ENCODE results near the gene PIP4K2C. TPM values are rescaled to one million over a fixed set of nuclear protein-coding genes. Genes with fewer than 3 reads are reported as not detected.

Gene PIP4K2C
- polyA plus RNA-seq (2011; rRNA removed) (29.7 and 33.1 TPM in 2 replicates), polyA minus RNA-seq (2011; rRNA and poly(A)+ RNA removed) (18.2 and 19.4 TPM in 2 replicates)

- POLR2A ChIA-PET: no interaction called here
- CTCF ChIA-PET: interaction anchor here (0.7 to 3.7 kb wide), 6 partner anchors 8 to 135 kb away, joined by 3 to 52 read pairs (median 4); partner anchors contain the start of gene B4GALNT1
- peaks cover 13% of the 10 kb centered on the region for H3K27me3 ChIP-seq (ENCODE audit: control insufficient read depth, insufficient read depth, low read length)
- no peaks in the 10 kb centered on the region; the same call in 1 of the 2 replicates for H3K9me3 ChIP-seq (ENCODE audit: control insufficient read depth, insufficient read depth, low read length)
- DNase-seq (ENCODE audit: low read depth, low spot score): no peak
- no peak for TF ChIP-seq CTCF (IDR thresholded peaks at IDR 0.05; ENCODE audit: low read depth, low read length)
- no peak within 1 kb of the TSS for H3K27ac ChIP-seq (ENCODE audit: low read depth, low read length)
- peak within 1 kb of the TSS; percentile 84 for H3K4me3 ChIP-seq (ENCODE audit: low read depth, low read length)
These were observed at the start of gene PIP4K2C for GRCh38 chr12:57590864-57591781. PIP4K2C (plus strand) TSS chr12:57591192; CDS start chr12:57591290, 98 bp downstream.

- Histone ChIP-seq H3K27me3 (ENCODE audit: control insufficient read depth, insufficient read depth, low read length) (no peaks in the 10 kb centered on the region), H3K9me3 (ENCODE audit: control insufficient read depth, insufficient read depth, low read length) (peaks cover 2% of the 10 kb centered on the region; the same call in 1 of the 2 replicates), H3K27ac (ENCODE audit: low read depth, low read length) (no peak overlapping the region), H3K4me3 (ENCODE audit: low read depth, low read length) (no peak overlapping the region)
- POLR2A ChIA-PET: no interaction called here
- no peak for DNase-seq (ENCODE audit: low read depth, low spot score)
- CTCF ChIA-PET: no interaction called here
- no peak for TF ChIP-seq CTCF (IDR thresholded peaks at IDR 0.05; ENCODE audit: low read depth, low read length)
These were observed 49.3 kb upstream of the PIP4K2C start for GRCh38 chr12:57541717-57542116.

GRCh38 chr12:57543581-57543980 is 47.4 kb upstream of the PIP4K2C start:
- H3K27ac ChIP-seq (ENCODE audit: low read depth, low read length): no peak overlapping the region
- no peak for TF ChIP-seq CTCF (IDR thresholded peaks at IDR 0.05; ENCODE audit: low read depth, low read length)
- no peak overlapping the region for H3K4me3 ChIP-seq (ENCODE audit: low read depth, low read length)
- peaks cover 5% of the 10 kb centered on the region for H3K27me3 ChIP-seq (ENCODE audit: control insufficient read depth, insufficient read depth, low read length)
- H3K9me3 ChIP-seq (ENCODE audit: control insufficient read depth, insufficient read depth, low read length): peaks cover 4% of the 10 kb centered on the region; the same call in 1 of the 2 replicates
- no peak for DNase-seq (ENCODE audit: low read depth, low spot score)
- ChIA-PET POLR2A (no interaction called here), CTCF (no interaction called here)

- POLR2A ChIA-PET: interaction anchor here (0.5 to 1.8 kb wide), 3 partner anchors 10 to 44 kb away, joined by 4 to 10 read pairs (median 6); partner anchors contain the start of gene DDIT3
- Histone ChIP-seq H3K9me3 (ENCODE audit: control insufficient read depth, insufficient read depth, low read length) (peaks cover 4% of the 10 kb centered on the region; the same call in 1 of the 2 replicates), H3K4me3 (ENCODE audit: low read depth, low read length) (peak overlapping the region; percentile 82), H3K27ac (ENCODE audit: low read depth, low read length) (no peak overlapping the region), H3K27me3 (ENCODE audit: control insufficient read depth, insufficient read depth, low read length) (peaks cover 25% of the 10 kb centered on the region)
- no peak for DNase-seq (ENCODE audit: low read depth, low spot score)
- no peak for TF ChIP-seq CTCF (IDR thresholded peaks at IDR 0.05; ENCODE audit: low read depth, low read length)
- CTCF ChIA-PET: interaction anchor here (0.8 to 2.0 kb wide), 2 partner anchors 87 to 180 kb away, joined by 3 to 6 read pairs; partner anchors contain the start of gene B4GALNT1
These were observed 45.1 kb upstream of the PIP4K2C start for GRCh38 chr12:57545809-57546437.

Measured in AG04450 (cell line).